ENCODE measurements around the gene CNTNAP2. TPM values are rescaled to one million over a fixed set of nuclear protein-coding genes. Genes with fewer than 3 reads are reported as not detected.
A peak's percentile ranks its signal among the peaks of the same experiment; 100 is the strongest.

CNTNAP2 gene
- total RNA-seq, 2 donors from 2014 or later = 171 to 228 TPM

- no peak overlapping the region for H3K4me3 Mint-ChIP-seq
- Histone ChIP-seq H3K9ac (ENCODE audit: extremely low read depth, low read length, poor library complexity, severe bottlenecking) (no peak overlapping the region), H3K36me3 (ENCODE audit: control insufficient read depth, insufficient read depth, low read length) (no peaks in the 10 kb centered on the region), H3K27me3 (ENCODE audit: control insufficient read depth, insufficient read depth, low read length, poor library complexity, severe bottlenecking) (no peaks in the 10 kb centered on the region), H3K4me1 (ENCODE audit: control insufficient read depth, insufficient read depth, low read length) (no peaks in the 10 kb centered on the region), H3K4me3 (ENCODE audit: low read length) (no peak overlapping the region), H3K9me3 (ENCODE audit: control insufficient read depth, low read length) (no peaks in the 10 kb centered on the region), H3K27ac (ENCODE audit: low read depth, low read length) (no peak overlapping the region)
- H3K9me3 Mint-ChIP-seq = no peaks in the 10 kb centered on the region
- DNase-seq = no peak
- no peaks in the 10 kb centered on the region for H3K4me1 Mint-ChIP-seq
- no peak overlapping the region for H3K27ac Mint-ChIP-seq
- TF ChIP-seq CTCF (conservative IDR thresholded peaks at IDR 0.05) = no peak
- H3K36me3 Mint-ChIP-seq (ENCODE audit: low read depth) = no peaks in the 10 kb centered on the region
- no peaks in the 10 kb centered on the region for H3K27me3 Mint-ChIP-seq (ENCODE audit: insufficient read depth)
- WGBS, 2 experiments (ENCODE audit: insufficient coverage in 1 of 2, insufficient read length in 1 of 2) = 91 to 100% methylated on average over 2 to 4 of the region's 4 CpGs
Observed at GRCh38 chr7:146874722-146875121, 758.1 kb downstream of the CNTNAP2 start.

GRCh38 chr7:146875237-146875785 lies 758.7 kb downstream of the CNTNAP2 start:
- H3K4me3 ChIP-seq (ENCODE audit: low read length) = no peak overlapping the region
- Mint-ChIP-seq H3K27me3 (ENCODE audit: insufficient read depth) (no peaks in the 10 kb centered on the region), H3K9me3 (no peaks in the 10 kb centered on the region), H3K4me1 (no peaks in the 10 kb centered on the region), H3K27ac (no peak overlapping the region), H3K4me3 (no peak overlapping the region), H3K36me3 (ENCODE audit: low read depth) (no peaks in the 10 kb centered on the region)
- no peak overlapping the region for H3K9ac ChIP-seq (ENCODE audit: extremely low read depth, low read length, poor library complexity, severe bottlenecking)
- 65 to 73% methylated on average over 2 to 3 of the region's 3 CpGs for WGBS, 2 experiments (ENCODE audit: insufficient coverage in 1 of 2, insufficient read length in 1 of 2)
- H3K4me1 ChIP-seq (ENCODE audit: control insufficient read depth, insufficient read depth, low read length) = no peaks in the 10 kb centered on the region
- no peak for TF ChIP-seq CTCF (conservative IDR thresholded peaks at IDR 0.05)
- DNase-seq = peak; percentile 44
- H3K9me3 ChIP-seq (ENCODE audit: control insufficient read depth, low read length) = no peaks in the 10 kb centered on the region
- no peaks in the 10 kb centered on the region for H3K36me3 ChIP-seq (ENCODE audit: control insufficient read depth, insufficient read depth, low read length)
- H3K27me3 ChIP-seq (ENCODE audit: control insufficient read depth, insufficient read depth, low read length, poor library complexity, severe bottlenecking) = no peaks in the 10 kb centered on the region
- H3K27ac ChIP-seq (ENCODE audit: low read depth, low read length) = peak overlapping the region; percentile 44

- no peak overlapping the region for H3K4me3 ChIP-seq (ENCODE audit: low read length)
- H3K27ac ChIP-seq (ENCODE audit: low read depth, low read length) = no peak overlapping the region
- no peak for DNase-seq
- TF ChIP-seq CTCF (conservative IDR thresholded peaks at IDR 0.05) = no peak
- H3K9me3 Mint-ChIP-seq = no peaks in the 10 kb centered on the region
- no peaks in the 10 kb centered on the region for H3K36me3 ChIP-seq (ENCODE audit: control insufficient read depth, insufficient read depth, low read length)
- WGBS, 2 experiments (ENCODE audit: insufficient coverage in 1 of 2, insufficient read length in 1 of 2) = 97 to 100% methylated on average over 1 of the region's 2 CpGs
- H3K9ac ChIP-seq (ENCODE audit: extremely low read depth, low read length, poor library complexity, severe bottlenecking) = no peak overlapping the region
- H3K27me3 Mint-ChIP-seq (ENCODE audit: insufficient read depth) = no peaks in the 10 kb centered on the region
- H3K9me3 ChIP-seq (ENCODE audit: control insufficient read depth, low read length) = no peaks in the 10 kb centered on the region
- no peak overlapping the region for H3K27ac Mint-ChIP-seq
- H3K4me1 ChIP-seq (ENCODE audit: control insufficient read depth, insufficient read depth, low read length) = no peaks in the 10 kb centered on the region
- H3K27me3 ChIP-seq (ENCODE audit: control insufficient read depth, insufficient read depth, low read length, poor library complexity, severe bottlenecking) = no peaks in the 10 kb centered on the region
- no peak overlapping the region for H3K4me3 Mint-ChIP-seq
- H3K4me1 Mint-ChIP-seq = no peaks in the 10 kb centered on the region
- no peaks in the 10 kb centered on the region for H3K36me3 Mint-ChIP-seq (ENCODE audit: low read depth)
Observed at GRCh38 chr7:146875981-146876380, 759.4 kb downstream of the CNTNAP2 start.
